Adipocyte (in vitro differentiated cells): ENCODE results near the gene ARL3.
"Not testable (repeated sequence)": the region's sequence is repeated elsewhere in the genome, so short reads cannot be mapped to it uniquely, and the experiment has no call there.

Experiments
- DNase-seq: peaks from one replicate; pipeline ENCODE4 v3.0.0-alpha.2; 2015; ENCODE audit warnings: low read depth
- H3K27me3 ChIP-seq: replicated peaks from 2 replicates; pipeline ENCODE4 v1.7.0; 2013; ENCODE audit warnings: mild to moderate bottlenecking, low read length, moderate library complexity; ENCODE audit not compliant: control insufficient read depth, insufficient read depth
- H3K36me3 ChIP-seq: 2 replicates; pipeline ENCODE4 v1.7.0; 2013; ENCODE audit warnings: low read length, mild to moderate bottlenecking, moderate library complexity; ENCODE audit not compliant: control insufficient read depth, insufficient read depth, severe bottlenecking
- H3K4me1 ChIP-seq: 2 replicates; pipeline ENCODE4 v1.7.0; 2013; ENCODE audit warnings: mild to moderate bottlenecking, low read length, moderate library complexity; ENCODE audit not compliant: control insufficient read depth, insufficient read depth
- H3K4me3 ChIP-seq: 2 replicates; pipeline ENCODE4 v1.7.0; 2013; ENCODE audit warnings: mild to moderate bottlenecking, low read length, moderate library complexity
- H3K9ac ChIP-seq: 2 replicates; pipeline ENCODE4 v1.7.0; 2013; ENCODE audit warnings: mild to moderate bottlenecking, low read length, moderate library complexity
- H3K9me3 ChIP-seq: 2 replicates; pipeline ENCODE4 v1.7.0; 2013; ENCODE audit warnings: mild to moderate bottlenecking, low read length, moderate library complexity; ENCODE audit not compliant: control insufficient read depth

Gene ARL3

DNA sequence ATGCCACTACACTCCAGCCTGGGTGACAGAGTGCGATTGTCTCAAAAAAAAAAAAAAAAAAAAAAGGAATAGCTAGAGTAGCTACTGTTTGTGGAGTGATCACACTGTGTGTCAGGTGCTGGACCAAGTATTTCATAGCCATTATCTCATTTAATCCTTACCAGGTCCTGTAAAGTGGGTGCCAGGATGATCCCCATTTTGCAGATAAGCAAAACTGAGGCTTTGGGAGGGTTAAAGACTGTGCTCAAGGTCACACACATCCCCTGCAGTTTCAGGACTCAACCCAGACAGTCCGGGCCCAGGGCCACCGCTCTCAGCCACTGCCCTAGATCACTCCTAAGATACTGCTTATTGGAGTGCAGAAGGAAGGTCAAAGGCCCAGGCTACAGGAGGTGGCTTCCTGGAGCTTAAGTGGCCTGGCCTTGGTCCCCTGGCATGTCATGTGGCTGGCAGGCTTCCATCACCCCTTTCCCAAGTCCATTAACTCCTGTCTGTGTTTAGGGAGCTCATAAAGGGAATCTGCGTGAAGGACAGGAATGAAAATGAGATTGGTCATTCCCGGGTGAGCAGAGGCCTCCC lies 17.1 kb upstream of the ARL3 start:
- no peak overlapping the region for H3K9ac ChIP-seq
- peaks cover 3% of the 10 kb centered on the region for H3K36me3 ChIP-seq
- H3K9me3 ChIP-seq: no peaks in the 10 kb centered on the region
- no peak for DNase-seq
- no peak overlapping the region for H3K4me3 ChIP-seq
- H3K4me1 ChIP-seq: peaks cover 3% of the 10 kb centered on the region
- H3K27me3 ChIP-seq: no peaks in the 10 kb centered on the region

DNA sequence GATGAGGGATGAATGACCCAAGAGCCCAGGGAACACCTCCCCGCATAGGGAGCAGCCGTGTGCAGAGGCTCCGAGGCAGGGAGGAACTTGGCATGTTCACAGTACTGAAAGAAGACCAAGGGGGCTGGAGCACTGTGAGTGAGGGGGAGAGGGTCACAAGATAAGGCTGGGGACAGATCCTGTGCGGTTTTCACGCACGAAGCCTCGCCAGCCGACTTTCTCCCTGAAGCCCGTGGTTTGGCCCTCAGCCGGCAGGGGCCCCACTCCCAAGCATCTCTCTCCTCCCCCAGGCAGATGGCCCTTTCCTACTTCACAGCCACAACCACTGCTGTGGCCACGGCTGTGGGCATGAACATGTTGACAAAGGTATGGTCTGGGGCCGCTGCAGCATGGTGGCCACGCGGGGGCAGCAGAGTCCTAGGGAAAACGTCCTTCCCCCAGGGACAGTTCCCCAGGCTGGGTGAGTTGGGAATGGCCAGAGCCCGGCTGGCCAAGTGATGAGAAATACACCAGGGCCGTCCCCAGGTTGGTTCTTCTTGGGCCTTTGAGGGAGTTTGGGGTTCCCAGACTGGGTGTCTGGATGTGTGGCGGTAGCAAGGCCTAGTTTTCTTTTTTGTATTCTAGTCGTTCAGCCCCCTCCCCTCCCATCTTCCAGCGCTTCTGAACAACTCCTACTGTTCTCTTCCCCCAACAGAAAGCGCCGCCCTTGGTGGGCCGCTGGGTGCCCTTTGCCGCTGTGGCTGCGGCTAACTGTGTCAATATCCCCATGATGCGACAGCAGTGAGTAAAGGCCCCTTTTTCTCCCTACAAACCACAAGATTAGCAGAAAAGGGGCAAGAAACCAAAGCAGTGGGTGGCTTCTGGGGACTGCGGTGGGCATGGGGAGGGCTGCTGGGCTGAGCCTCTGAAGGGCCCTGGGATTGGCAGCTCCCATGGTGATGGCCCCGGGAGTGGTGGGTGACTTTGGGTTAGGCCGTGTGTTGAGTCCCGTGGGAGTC lies 15.1 kb upstream of the ARL3 start:
- peak; percentile 93 for DNase-seq
- Histone ChIP-seq H3K4me1 (peaks cover 5% of the 10 kb centered on the region), H3K9ac (no peak overlapping the region), H3K9me3 (no peaks in the 10 kb centered on the region), H3K36me3 (peaks cover 3% of the 10 kb centered on the region), H3K27me3 (no peaks in the 10 kb centered on the region), H3K4me3 (no peak overlapping the region)

DNA sequence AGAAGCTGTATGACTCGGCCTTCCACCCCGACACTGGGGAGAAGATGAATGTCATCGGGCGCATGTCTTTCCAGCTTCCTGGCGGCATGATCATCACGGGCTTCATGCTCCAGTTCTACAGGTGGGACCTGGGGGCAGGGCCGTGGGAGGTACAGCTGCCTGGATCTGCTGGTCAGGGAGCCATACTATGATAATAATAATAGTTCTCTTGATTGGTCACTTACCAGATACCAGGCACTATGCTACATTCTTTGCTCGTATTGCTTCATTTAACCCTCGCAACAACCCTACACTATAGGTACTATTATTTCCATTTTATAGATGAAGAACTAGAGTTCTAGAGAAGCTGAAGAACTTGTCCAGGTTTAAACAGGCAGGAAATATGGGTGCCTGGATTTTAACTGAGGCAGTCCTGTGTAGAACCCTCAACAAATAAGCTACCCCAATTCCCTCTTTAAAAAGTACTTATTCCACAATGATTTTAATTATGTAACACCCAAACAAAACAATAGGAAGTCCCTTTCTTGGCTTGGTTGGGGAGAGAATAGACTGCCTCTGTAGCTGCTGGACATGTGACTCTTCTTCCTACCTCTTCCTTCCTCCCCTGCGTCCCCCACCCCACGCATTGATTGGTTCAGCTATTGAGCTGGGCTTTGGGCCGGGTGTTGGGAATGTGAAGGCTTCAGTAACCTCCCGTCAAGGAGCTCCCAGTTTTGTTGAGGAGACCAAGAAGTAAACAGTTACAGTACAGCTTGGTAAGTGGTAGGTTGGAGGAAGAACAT lies 13.0 kb upstream of the ARL3 start:
- DNase-seq: no peak
- no peaks in the 10 kb centered on the region for H3K36me3 ChIP-seq
- H3K9me3 ChIP-seq: no peaks in the 10 kb centered on the region
- H3K4me3 ChIP-seq: no peak overlapping the region
- H3K9ac ChIP-seq: no peak overlapping the region
- peaks cover 5% of the 10 kb centered on the region for H3K4me1 ChIP-seq
- no peaks in the 10 kb centered on the region for H3K27me3 ChIP-seq

DNA sequence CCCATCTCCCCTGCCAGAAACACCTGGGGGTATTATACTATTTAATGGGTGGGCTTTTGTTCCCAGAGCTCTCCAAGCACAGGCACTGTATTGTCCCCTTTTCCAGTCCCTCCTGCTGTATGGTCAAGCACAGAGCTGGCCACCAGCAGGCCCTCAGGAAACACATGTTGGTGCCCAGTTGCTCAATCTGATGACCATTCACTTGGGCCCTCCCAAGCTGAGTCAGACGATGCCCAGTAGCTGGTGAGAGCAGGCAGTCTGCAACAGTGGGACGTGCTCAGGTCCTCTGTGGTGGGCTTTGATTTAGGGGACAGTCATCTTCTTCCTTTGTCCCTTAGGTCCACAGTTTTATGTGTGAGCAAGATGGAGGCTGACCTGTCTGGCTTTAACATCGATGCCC lies 12.1 kb upstream of the ARL3 start:
- no peak overlapping the region for H3K9ac ChIP-seq
- no peaks in the 10 kb centered on the region for H3K27me3 ChIP-seq
- H3K4me1 ChIP-seq: peaks cover 5% of the 10 kb centered on the region
- H3K9me3 ChIP-seq: no peaks in the 10 kb centered on the region
- no peaks in the 10 kb centered on the region for H3K36me3 ChIP-seq
- no peak overlapping the region for H3K4me3 ChIP-seq
- peak; percentile 46 for DNase-seq

DNA sequence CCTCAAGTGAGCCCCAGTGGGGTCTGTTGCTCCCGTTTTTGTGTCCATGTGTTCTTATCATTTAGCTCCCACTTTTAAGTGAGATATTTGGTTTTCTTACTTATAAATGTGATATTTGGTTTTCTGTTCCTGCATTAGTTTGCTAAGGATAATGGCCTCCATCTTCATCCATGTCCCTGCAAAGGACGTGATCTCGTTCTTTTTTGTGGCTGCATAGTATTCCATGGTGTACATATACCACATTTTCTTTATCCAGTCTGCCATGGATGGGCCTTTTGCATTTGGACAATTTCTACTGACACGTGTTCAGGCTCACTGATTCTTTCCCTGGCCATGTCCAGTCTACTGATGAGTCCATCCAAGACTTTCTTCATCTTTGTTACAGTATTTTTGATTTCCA lies 9.8 kb upstream of the ARL3 start:
- no peak for DNase-seq
- Histone ChIP-seq H3K36me3 (no peaks in the 10 kb centered on the region), H3K9me3 (no peaks in the 10 kb centered on the region)

DNA sequence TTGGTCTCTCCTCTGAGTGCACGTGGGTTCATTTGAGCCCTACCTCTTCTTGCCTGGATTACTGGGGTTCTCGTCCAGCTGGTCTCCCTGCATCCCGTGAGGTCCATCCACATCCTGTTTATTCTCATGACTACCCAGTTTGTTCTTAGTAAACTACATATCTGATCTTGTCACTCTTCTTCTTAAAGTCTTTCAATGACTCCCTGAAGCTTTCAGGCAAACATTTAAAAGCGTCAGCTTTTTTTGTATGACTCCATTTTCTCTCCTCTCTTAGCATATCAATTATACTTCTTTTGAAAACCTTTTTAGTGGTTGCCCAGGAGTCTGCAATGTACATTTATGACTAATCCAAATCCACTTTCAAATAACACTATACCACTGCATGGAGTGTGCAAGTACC lies 7.8 kb upstream of the ARL3 start:
- Histone ChIP-seq H3K9me3 (no peaks in the 10 kb centered on the region), H3K27me3 (no peaks in the 10 kb centered on the region), H3K4me1 (peaks cover 18% of the 10 kb centered on the region), H3K9ac (no peak overlapping the region), H3K4me3 (no peak overlapping the region), H3K36me3 (no peaks in the 10 kb centered on the region)
- DNase-seq: no peak

More for the DNA sequence above, 9.8 kb upstream of the ARL3 start:
- Histone ChIP-seq H3K27me3 (no peaks in the 10 kb centered on the region), H3K4me3 (no peak overlapping the region), H3K4me1 (peaks cover 10% of the 10 kb centered on the region), H3K9ac (no peak overlapping the region)

DNA sequence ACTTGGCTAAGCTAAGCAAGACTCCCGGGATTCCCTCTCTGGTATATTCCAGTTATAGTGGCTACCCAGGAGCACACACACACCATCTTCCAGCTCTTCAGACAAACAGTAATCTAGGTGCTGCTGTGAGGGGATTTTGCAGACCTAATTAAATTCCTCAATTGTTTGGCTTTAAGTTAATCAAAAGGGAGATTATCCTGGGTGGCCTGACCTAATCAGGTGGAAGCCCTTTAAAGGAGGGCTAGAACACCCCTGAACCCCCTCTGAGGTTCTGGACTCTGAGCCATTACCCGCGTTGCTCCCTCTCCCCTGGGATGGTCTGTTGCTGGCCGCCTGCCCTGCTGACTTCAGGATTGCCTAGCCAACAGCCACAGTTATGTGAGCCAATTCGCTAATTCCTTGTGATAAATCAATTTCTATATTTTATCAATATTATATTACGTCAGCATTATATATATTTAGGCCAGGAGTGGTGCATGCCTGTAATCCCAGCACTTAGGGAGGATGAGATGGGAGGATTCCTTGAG lies 6.6 kb upstream of the ARL3 start:
- Histone ChIP-seq H3K4me3 (no peak overlapping the region), H3K27me3 (no peaks in the 10 kb centered on the region), H3K4me1 (peaks cover 14% of the 10 kb centered on the region), H3K36me3 (no peaks in the 10 kb centered on the region), H3K9me3 (no peaks in the 10 kb centered on the region), H3K9ac (no peak overlapping the region)
- DNase-seq: no peak

DNA sequence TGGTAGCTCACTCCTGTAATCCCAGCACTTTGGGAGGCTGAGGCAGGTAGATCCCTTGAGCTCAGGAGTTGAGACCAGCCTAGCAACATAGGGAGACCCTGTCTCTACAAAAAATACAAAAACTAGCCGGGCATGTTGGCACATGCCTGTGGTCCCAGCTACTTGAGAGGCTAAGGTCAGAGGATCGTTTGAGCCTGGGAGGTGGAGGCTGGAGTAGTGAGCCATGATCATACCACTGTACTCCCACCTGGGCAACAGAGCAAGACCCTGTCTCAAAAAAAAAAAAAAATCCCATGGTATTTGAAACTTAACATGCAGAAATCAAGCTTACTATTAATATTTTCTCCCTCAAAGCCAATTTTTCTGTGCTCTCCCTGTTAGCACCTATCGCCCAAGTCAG lies 6.1 kb upstream of the ARL3 start:
- Histone ChIP-seq H3K27me3 (no peaks in the 10 kb centered on the region), H3K4me1 (peaks cover 14% of the 10 kb centered on the region), H3K4me3 (no peak overlapping the region), H3K36me3 (no peaks in the 10 kb centered on the region), H3K9me3 (no peaks in the 10 kb centered on the region), H3K9ac (no peak overlapping the region)
- no peak for DNase-seq

DNA sequence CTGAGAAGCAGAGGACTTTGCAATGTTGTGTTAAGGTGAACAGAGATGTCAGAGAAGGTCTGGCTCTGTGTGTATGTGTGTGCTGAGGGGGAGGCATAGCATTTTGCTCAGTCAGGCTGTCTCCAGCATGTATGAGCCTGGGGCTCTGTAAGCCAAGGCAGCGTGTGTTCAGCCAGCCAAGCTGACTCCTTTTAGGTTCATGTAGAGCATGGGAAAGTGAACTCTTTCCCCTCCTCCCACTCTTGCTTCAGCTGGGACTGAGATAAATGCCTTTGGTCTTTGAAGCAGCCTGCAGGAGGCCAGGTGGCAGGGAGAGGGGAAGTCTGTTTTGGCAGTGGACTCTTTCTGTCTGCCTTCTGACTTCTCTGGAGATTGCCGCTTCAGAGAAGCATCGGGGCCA lies 4.0 kb upstream of the ARL3 start:
- Histone ChIP-seq H3K4me3 (no peak overlapping the region), H3K27me3 (no peaks in the 10 kb centered on the region), H3K4me1 (peaks cover 21% of the 10 kb centered on the region), H3K9me3 (no peaks in the 10 kb centered on the region), H3K36me3 (no peaks in the 10 kb centered on the region), H3K9ac (no peak overlapping the region)
- DNase-seq: peak; percentile 30

DNA sequence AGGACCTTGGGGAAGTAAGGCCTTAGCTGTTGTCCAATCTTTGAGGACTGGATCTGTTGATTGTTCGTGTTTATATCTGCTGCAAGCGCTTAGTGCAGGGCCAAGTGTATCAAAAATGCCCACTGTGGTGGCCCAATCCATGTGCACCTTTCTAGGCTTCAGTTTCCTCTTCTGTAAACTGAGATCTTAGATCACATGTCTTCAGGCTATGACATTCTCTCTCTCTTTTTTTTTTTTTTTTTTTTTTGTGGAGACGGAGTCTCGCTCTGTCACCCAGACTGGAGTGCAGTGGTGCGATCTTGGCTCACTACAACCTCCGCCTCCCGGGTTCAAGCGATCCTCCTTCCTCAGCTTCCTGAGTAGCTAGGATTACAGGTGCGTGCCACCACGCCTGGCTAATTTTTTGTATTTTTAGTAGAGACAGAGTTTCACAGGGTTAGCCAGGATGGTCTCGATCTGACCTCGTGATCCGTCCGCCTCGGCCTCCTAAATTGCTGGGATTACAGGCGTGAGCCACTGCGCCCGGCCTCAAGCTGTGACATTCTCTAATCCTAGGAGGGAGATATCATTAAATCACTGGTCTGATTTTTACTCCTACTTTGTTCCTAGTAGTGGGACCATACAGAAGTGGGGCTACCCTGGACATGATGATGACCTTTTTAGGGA lies 2.8 kb upstream of the ARL3 start:
- not testable (repeated sequence) for H3K4me3 ChIP-seq, DNase-seq, H3K36me3 ChIP-seq, H3K9me3 ChIP-seq, H3K27me3 ChIP-seq, H3K9ac ChIP-seq
- peaks cover 29% of the 10 kb centered on the region for H3K4me1 ChIP-seq
